Breast epithelium (tissue), 3 donors: Measurements from ENCODE around the gene CD7.

Source experiments
- CTCF ChIP-seq, 3 donors: fragments of 450-650 bp; IDR thresholded peaks; one replicate each; pipeline ENCODE4 v1.5.1; 2016 to 2017; ENCODE audit warnings: antibody characterized with exemption in 3 of 3, mild to moderate bottlenecking in 3 of 3, moderate library complexity in 3 of 3
- POLR2A ChIP-seq: fragments of 450-650 bp; IDR thresholded peaks from one replicate; pipeline ENCODE4 v1.6.1; 2016; ENCODE audit warnings: antibody characterized with exemption, mild to moderate bottlenecking, moderate library complexity

- TF ChIP-seq CTCF (IDR thresholded peaks at IDR 0.05) (no peak), POLR2A (no peak)
These were observed 39.6 kb downstream of the CD7 start for GRCh38 chr17:82277851-82278250.
